Thymus (tissue), 11 donors: ENCODE measurements around the gene NUP62CL. TPM values are rescaled to one million over a fixed set of nuclear protein-coding genes. Genes with fewer than 3 reads are reported as not detected.
"Not testable (repeated sequence)": the region's sequence is repeated elsewhere in the genome, so short reads cannot be mapped to it uniquely, and the experiment has no call there.

ENCODE experiments used
- DNase-seq, 9 donors: peaks; one replicate each; pipeline ENCODE4 v3.0.0-alpha.2; 2013; ENCODE audit warnings: low spot score in 9 of 9, low read depth in 6 of 9, missing footprints in 1 of 9
- H3K27ac ChIP-seq, 2 donors: one replicate each; pipeline ENCODE4 v1.5.1; 2013; ENCODE audit warnings: control low read depth in 1 of 2, low read depth in 1 of 2, low read length in 1 of 2, mild to moderate bottlenecking in 1 of 2, moderate library complexity in 1 of 2
- H3K27me3 ChIP-seq, 2 donors: one replicate each; pipeline ENCODE4 v1.5.1; 2013; ENCODE audit warnings: low read length in 1 of 2; ENCODE audit not compliant: control insufficient read depth in 2 of 2, insufficient read depth in 1 of 2
- H3K36me3 ChIP-seq, 2 donors: one replicate each; pipeline ENCODE4 v1.5.1; 2013; ENCODE audit warnings: low read length in 1 of 2, mild to moderate bottlenecking in 1 of 2, moderate library complexity in 1 of 2; ENCODE audit not compliant: control insufficient read depth in 2 of 2, insufficient read depth in 2 of 2
- H3K4me1 ChIP-seq, 2 donors: one replicate each; pipeline ENCODE4 v1.5.1; 2013; ENCODE audit warnings: low read length in 2 of 2; ENCODE audit not compliant: control insufficient read depth in 2 of 2, insufficient read depth in 2 of 2
- H3K4me3 ChIP-seq, 2 donors: one replicate each; pipeline ENCODE4 v1.5.1; 2013; ENCODE audit warnings: low read length in 2 of 2, control low read depth in 1 of 2, mild to moderate bottlenecking in 1 of 2
- H3K9me3 ChIP-seq, 2 donors: one replicate each; pipeline ENCODE4 v1.5.1; 2013; ENCODE audit warnings: low read length in 1 of 2, mild to moderate bottlenecking in 1 of 2; ENCODE audit not compliant: control insufficient read depth in 2 of 2, insufficient read depth in 1 of 2
- WGBS: extraction: QIAGEN DNeasy Blood & Tissue Kit; methylation state at CpG from one replicate; pipeline ENCODE4 v1.1.7; 2013; 5-methylcytosine and 5-hydroxymethylcytosine counted together
- polyA plus RNA-seq: library from polyadenylated mRNA; stranded (reverse); fragments of 200-250 nt; gene quantifications from one replicate; pipeline ENCODE4 v1.2.3, GENCODE V29; 2013
- total RNA-seq: library from RNA; stranded (reverse); fragments of 120-200 nt; gene quantifications from one replicate; pipeline ENCODE4 v1.2.4, GENCODE V29; 2013
- donor health status: healthy.

The NUP62CL gene
- total and polyA plus RNA-seq, 2 donors = 3.0 to 6.1 TPM

DNA sequence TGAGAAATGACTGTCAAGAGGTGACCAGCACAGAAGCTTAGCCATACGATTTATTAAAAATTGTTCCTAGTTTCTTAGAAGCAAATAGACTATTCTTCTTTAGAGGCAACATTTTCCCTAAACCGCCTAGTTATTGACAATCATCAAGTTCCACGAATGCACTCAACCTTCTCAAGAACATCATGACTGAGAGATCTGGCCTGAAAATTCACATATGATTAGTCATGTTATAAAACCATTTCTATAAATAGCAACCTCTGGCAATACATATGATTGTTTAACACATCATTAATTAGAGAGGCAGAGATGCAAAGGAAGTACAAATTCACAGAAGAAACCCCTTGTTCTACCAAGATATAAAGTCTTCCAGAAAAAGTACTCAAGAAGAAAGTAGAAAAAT lies 6.7 kb downstream of the NUP62CL start:
- WGBS = 96% methylated on average over 3 of the region's 3 CpGs

DNA sequence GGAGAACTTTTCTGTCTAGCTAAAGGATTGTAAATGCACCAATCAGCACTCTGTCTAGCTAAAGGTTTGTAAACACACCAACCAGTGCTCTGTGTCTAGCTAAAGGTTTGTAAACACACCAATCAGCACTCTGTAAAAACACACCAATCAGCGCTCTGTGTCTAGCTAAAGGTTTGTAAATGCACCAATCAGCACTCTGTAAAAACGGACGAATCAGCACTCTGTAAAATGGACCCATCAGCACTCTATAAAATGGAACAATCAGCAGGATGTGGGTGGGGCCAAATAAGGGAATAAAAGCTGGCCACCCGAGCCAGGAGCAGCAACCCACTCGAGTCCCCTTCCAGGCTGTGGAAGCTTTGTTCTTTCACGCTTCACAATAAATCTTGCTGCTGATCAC lies 8.2 kb downstream of the NUP62CL start:
- not testable (repeated sequence) for H3K27ac ChIP-seq, DNase-seq, H3K36me3 ChIP-seq, H3K4me1 ChIP-seq, H3K9me3 ChIP-seq, H3K4me3 ChIP-seq, H3K27me3 ChIP-seq
- WGBS = 97% methylated on average over 6 of the region's 6 CpGs

More for the DNA sequence above, 6.7 kb downstream of the NUP62CL start:
- no peaks in the 10 kb centered on the region for H3K36me3 ChIP-seq
- no peak overlapping the region for H3K4me3 ChIP-seq
- H3K9me3 ChIP-seq = no peaks in the 10 kb centered on the region
- DNase-seq = no peak
- H3K4me1 ChIP-seq = no peaks in the 10 kb centered on the region
- H3K27me3 ChIP-seq = no peaks in the 10 kb centered on the region
- no peak overlapping the region for H3K27ac ChIP-seq

DNA sequence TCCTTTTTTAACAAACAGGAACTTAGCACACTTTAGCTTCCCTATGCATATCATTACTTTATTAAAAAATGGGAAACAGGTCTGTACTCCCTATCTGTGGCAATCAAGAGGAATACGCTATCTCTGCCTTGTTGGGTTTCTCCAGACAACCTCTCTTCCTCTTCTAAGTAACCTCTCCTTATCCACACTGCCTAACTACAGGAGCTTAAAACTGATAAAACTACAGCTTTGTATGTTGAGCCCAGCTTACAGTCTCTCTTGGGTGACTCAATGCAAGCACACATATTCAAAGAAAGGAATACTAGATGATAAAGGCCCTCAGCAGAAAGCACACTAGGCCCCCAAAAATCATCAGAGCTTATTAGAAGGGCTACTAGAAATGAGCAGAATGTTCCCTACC lies 8.9 kb downstream of the NUP62CL start:
- 92% methylated on average over 1 of the region's 1 CpG for WGBS
- no peaks in the 10 kb centered on the region for H3K4me1 ChIP-seq
- H3K27ac ChIP-seq = no peak overlapping the region
- H3K4me3 ChIP-seq = no peak overlapping the region
- H3K36me3 ChIP-seq = no peaks in the 10 kb centered on the region
- no peaks in the 10 kb centered on the region for H3K9me3 ChIP-seq
- H3K27me3 ChIP-seq = no peaks in the 10 kb centered on the region
- no peak for DNase-seq

DNA sequence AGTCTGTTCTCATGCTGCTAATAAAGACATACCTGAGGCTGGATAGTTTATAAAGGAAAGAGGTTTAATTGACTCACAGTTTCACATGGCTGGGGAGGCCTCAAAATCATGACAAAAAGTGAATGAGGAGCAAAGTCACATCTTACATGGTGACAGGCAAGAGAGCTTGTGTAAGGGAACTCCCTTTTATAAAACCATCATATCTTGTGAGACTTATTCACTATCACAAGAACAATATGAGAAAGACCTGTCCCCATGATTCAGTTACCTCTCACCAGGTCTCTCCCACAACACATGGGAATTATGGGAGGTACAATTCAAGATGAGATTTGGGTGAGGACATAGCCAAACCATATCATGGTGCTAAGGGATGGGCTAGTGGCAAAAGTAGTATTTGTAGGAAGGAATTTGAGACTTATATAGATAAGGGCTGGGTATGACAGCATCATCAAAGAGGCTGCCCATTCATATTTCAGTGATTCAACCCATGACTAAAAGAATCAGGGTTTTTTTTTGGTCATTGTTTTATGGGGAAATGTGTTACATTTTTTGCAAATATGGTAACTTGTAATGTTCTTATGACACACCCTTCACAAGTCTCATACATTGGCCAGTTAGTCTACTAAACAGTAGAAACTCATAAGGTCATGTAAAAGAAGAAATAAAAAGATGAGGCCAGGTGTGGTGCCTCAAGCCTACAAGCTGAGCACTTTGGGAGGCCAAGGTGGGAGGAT lies 34.7 kb downstream of the NUP62CL start:
- H3K27me3 ChIP-seq = no peaks in the 10 kb centered on the region
- H3K4me3 ChIP-seq = no peak overlapping the region
- no peak for DNase-seq
- no peaks in the 10 kb centered on the region for H3K9me3 ChIP-seq
- H3K36me3 ChIP-seq = no peaks in the 10 kb centered on the region
- no peak overlapping the region for H3K27ac ChIP-seq
- H3K4me1 ChIP-seq = no peaks in the 10 kb centered on the region

DNA sequence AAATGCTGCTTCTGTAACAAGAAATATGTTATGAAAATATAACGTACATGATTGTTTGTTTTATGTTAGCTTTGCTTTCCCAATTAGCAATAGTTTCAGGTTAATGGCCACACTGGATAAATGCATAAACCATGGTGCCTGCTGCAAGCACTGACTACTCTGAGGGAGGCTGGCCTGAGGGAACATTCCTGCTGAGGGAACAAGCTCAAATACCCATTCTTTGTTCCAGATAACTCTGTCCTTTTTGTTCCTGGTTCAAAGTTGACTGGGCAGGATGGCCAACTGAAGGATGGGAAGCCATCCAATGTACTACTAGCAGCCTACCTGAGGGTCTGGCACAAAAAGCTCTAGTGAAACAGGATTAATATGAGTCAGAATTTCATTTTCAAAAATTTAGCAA lies 37.5 kb downstream of the NUP62CL start:
- no peak for DNase-seq
- no peaks in the 10 kb centered on the region for H3K27me3 ChIP-seq
- H3K9me3 ChIP-seq = no peaks in the 10 kb centered on the region
- H3K36me3 ChIP-seq = no peaks in the 10 kb centered on the region
- no peak overlapping the region for H3K4me3 ChIP-seq
- H3K4me1 ChIP-seq = no peaks in the 10 kb centered on the region
- 98% methylated on average over 1 of the region's 1 CpG for WGBS
- H3K27ac ChIP-seq = no peak overlapping the region

DNA sequence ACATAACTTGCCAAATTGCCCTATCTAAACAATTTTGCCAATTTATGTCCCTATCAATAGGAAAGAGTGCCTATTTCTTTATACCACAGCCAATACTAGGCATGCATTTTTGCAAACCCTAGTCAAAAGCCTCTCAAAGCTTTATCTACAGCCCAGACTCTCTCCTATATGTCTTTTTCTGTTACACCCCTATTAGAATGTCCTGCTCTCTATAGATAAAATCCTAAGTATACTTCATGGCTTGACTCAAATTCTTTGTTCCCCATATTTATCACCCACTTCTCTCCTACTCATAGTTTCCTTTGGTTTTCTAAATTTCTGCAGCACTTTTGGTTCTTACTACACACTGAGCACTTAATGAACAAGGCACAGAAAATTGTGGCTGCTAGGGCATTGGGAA lies 38.0 kb downstream of the NUP62CL start:
- no peaks in the 10 kb centered on the region for H3K4me1 ChIP-seq
- no peak overlapping the region for H3K4me3 ChIP-seq
- no peak for DNase-seq
- H3K36me3 ChIP-seq = no peaks in the 10 kb centered on the region
- H3K9me3 ChIP-seq = no peaks in the 10 kb centered on the region
- no peak overlapping the region for H3K27ac ChIP-seq
- no peaks in the 10 kb centered on the region for H3K27me3 ChIP-seq

DNA sequence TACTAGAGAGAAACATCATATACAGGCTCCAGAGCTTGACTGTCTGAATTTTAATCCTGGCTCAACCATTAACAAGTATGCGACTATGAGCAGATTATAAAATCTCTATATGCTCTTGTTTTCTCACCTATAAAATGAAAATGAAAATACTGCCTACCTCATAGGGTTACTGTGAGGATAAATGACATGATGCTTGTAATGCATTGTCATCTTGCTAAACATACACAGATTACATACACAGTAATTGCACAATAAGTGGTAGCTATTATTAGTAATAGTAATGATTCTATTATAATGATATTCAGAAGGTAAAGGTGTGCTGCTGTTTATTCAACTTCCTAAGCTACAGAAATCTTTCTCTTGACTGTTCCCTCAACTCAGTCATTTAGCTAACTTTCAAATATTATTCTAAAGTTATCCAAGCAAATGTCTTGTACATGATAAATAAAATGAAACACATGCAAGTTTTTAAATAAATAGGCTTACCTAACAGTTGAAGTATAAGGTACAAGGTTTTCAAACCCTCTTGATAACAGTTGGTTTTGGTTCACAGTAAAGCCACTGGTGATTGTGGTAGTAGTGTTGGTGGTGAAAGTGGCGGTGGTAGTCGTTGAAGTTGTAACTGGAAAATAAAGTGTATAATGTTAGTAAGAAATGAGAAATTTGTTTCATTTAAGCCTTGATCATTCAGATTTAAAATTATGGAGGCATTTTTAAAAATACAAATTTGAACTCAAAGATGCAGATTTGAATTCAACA lies 38.9 kb downstream of the NUP62CL start:
- Histone ChIP-seq H3K4me1 (no peaks in the 10 kb centered on the region), H3K4me3 (no peak overlapping the region), H3K27me3 (no peaks in the 10 kb centered on the region), H3K27ac (no peak overlapping the region), H3K9me3 (no peaks in the 10 kb centered on the region), H3K36me3 (no peaks in the 10 kb centered on the region)
- WGBS = over 99% methylated on average over 3 of the region's 3 CpGs
- DNase-seq = no peak

DNA sequence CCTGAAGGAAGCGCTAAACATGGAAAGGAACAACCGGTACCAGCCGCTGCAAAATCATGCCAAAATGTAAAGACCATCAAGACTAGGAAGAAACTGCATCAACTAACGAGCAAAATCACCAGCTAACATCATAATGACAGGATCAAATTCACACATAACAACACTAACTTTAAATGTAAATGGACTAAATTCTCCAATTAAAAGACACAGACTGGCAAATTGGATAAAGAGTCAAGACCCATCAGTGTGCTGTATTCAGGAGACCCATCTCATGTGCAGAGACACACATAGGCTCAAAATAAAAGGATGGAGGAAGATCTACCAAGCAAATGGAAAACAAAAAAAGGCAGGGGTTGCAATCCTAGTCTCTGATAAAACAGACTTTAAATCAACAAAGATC lies 48.6 kb downstream of the NUP62CL start:
- not testable (repeated sequence) for H3K36me3 ChIP-seq, H3K4me1 ChIP-seq, H3K9me3 ChIP-seq, H3K27ac ChIP-seq, DNase-seq, H3K4me3 ChIP-seq, H3K27me3 ChIP-seq
- WGBS = 97% methylated on average over 4 of the region's 4 CpGs

DNA sequence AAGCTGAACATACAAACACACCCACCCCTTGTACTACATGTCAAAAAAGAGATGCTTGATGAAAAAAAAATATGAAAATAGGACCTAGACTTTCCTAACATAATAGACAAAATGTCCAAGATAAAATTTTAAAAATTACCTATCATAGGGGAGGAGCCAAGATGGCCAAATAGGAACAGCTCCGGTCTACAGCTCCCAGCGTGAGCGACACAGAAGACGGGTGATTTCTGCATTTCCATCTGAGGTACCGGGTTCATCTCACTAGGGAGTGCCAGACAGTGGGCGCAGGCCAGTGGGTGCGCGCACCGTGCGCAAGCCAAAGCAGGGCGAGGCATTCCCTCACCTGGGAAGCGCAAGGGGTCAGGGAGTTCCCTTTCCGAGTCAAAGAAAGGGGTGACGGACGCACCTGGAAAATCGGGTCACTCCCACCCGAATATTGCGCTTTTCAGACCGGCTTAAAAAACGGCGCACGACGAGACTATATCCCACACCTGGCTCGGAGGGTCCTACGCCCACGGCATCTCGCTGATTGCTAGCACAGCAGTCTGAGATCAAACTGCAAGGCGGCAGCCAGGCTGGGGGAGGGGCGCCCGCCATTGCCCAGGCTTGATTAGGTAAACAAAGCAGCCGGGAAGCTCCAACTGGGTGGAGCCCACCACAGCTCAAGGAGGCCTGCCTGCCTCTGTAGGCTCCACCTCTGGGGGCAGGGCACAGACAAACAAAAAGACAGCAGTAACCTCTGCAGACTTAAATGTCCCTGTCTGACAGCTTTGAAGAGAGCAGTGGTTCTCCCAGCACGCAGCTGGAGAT lies 50.4 kb downstream of the NUP62CL start:
- 39% methylated on average over 27 of the region's 32 CpGs for whole genome bisulfite sequencing
- H3K36me3 ChIP-seq, H3K27me3 ChIP-seq, H3K4me1 ChIP-seq, H3K9me3 ChIP-seq: not testable (repeated sequence)
- Histone ChIP-seq H3K27ac (peak overlapping the region in 1 of 2 donors; percentile 56), H3K4me3 (peak overlapping the region in 1 of 2 donors; percentile 35)
- peak in 1 of 9 donors; percentile 0 for DNase-seq
